GM21619 (cell line): ENCODE measurements around the gene VPS35L.

Experiments
- ATAC-seq: cut with Tn5 transposase; IDR thresholded peaks from one replicate; pipeline ENCODE4 v1.9.1; 2021; ENCODE audit not compliant: unreplicated experiment

The VPS35L gene

GRCh38 chr16:19589106-19589505 is 33.6 kb downstream of the VPS35L start:
- ATAC-seq: no peak

GRCh38 chr16:19589771-19590302 is 34.3 kb downstream of the VPS35L start:
- ATAC-seq: no peak

DNA sequence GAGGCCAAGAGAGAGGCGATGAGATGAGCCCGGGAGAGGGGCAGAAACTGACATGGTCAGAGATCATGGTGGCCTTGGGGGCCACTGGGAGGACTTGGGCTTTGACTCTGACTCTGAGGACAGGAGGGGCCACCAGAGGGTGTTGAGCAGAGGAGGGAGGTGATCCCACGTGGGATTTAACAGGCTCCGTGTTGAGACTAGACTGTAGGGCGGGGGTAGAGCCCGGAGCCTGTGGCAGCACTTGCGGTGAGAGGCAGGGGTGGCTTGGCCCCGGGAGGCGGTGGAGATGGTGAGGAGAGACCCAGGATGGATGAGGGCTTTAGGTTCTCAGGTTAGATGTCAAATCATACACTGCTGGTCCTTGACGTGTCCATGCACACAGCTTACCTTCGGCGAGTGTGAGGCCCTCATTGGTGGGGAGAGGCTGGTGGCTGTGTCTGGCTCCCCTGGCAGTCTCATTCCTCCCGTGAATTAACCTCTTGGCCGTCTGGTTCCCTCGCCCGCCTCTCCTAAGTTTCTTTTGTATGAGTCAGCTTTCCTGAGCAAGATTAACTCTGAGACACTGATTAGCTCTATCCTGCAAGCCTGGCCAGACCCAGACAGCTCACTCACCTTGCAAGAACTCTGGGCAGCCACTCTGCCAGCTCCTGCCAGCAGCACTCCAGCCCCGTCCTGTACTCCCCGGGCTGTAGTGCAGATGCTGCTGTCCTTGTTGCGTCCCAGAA is 39.7 kb downstream of the VPS35L start:
- ATAC-seq: no peak

- no peak for ATAC-seq
Measured at GRCh38 chr16:19598805-19599510, 43.5 kb downstream of the VPS35L start.

DNA sequence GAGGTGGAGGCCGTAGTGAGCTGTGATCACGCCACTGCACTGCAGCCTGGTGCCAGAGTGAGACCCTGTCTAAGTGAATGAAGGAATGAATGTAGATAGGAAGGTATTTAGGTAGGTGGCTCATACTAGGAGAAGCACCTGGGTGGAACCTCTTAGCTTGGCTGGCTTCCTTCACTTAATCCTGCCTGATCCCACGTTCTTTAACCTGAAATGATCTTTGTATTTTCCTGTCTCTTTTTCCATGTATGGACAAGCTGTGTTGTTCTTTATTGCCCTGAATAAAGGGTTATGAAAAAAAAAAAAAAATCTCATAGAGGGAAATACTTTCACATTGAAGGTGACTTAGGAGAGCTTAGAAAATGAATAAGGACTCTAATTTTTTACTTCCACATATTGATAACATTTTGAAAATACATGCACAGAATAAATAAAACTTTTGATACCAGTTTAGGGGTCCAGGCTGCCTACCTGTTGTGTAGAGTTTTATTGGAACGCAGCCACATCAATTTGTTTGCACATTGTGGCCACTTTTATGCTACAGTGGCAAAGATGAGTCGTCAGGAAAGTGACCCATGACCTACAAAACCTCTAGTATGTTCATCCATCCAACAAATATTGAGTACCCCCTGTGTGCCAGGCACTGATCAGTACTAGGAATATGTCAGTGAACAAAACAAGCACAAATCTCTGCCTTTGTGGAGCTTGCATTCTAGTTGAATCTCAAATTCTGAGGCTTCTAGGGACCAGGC is 44.6 kb downstream of the VPS35L start:
- no peak for ATAC-seq

DNA sequence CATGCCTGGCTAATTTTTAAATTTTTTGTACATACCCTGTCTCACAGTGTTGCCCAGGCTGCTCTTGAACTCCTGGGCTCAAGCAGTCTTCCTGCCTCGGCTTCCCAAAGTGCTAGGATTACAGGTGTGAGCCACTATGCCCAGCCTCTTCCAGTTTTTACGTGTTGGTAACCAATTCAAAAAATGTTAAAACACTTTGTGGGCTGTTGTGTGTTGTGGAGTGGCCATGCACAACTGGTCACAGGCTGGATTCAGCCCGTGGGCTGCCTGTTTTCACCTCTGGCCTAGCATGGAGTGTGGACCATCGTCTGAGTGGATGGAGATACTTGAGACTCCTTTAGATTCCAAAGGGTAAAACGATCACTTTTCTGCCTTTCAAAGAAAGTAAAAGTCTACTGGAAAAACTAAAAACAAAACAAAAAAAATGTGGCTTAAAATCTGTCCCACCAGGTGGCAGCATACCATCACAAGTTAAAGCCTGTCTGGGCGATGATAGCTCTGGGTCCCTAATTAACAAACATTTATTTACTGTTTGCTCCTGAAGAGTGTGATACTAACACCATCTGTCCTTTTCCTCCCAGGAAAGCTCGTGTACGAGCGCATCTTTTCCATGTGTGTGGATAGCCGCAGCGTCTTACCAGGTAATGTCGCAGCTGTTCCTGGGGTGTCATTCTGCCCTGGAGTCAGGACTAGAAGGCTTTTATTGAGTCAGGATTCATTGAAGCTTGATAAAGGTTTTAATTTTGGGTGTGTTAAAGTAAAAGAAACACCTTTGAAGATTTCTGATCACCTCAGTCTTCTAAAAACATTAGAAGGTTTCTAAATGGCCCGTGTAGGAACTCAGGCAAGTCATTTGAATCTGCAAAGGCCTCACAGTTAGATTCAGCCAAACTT is 45.8 kb downstream of the VPS35L start:
- no peak for ATAC-seq

GRCh38 chr16:19604911-19605310 is 49.4 kb downstream of the VPS35L start:
- ATAC-seq: no peak

DNA sequence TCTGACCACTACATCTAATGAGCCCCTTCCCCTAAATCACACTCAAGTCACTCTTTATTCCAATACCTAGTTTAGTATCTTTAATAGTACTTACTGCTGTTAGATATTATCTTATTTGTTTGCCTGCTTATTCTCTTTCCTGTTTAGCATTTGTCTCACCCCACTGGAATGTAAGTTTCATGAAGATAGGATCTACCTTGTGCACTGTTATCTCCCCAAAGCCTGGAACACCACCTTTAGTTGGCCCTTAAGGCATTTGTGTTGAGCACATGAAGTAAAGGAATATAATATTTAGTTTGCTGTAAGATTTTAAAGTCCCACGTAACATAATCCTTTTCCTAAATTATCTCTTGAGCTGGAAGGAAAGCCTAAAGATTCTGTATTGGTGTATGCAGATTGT is 50.2 kb downstream of the VPS35L start:
- no peak for ATAC-seq

- ATAC-seq: no peak
Measured at GRCh38 chr16:19607616-19608280, 52.2 kb downstream of the VPS35L start.

DNA sequence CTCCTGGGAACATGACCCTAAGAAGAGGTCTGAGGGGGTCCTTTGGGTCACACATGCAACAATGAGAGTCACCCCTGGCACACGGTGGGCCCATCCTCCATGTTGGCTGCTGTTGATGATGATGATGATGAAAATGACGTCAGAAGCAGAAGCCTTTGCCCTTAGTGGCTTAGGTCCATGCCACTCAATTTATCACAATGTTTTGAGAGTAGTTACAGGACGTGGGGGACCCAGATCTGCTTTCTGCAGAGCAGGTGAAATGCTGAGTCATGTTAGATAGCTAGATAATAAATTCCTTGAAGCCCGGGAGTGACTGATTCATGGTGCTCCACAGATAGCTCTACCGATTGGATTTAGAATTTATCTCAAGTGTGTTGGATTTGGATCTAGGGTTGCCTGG is 53.9 kb downstream of the VPS35L start:
- ATAC-seq: no peak

GRCh38 chr16:19610200-19610599 is 54.7 kb downstream of the VPS35L start:
- no peak for ATAC-seq

DNA sequence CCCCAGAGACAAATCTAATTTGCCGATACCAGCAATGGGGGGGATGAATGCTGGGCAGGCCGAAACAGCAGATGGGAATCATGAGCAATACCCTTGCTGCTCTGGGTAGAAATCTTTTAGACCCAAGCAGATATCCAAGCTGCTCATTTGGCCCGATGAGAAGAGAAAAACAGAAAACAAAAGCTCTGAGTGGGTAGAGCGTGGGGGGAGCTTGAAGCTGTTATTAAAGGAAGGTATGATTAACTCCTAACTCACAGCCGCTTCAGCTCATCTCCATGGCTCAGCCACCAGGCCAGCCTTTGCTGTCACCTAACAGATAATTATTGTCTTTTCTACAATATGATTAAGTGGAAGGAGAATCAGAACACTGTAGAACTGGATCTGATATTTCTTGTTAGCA is 58.3 kb downstream of the VPS35L start:
- no peak for ATAC-seq

- no peak for ATAC-seq
Measured at GRCh38 chr16:19616241-19616640, 60.7 kb downstream of the VPS35L start.

DNA sequence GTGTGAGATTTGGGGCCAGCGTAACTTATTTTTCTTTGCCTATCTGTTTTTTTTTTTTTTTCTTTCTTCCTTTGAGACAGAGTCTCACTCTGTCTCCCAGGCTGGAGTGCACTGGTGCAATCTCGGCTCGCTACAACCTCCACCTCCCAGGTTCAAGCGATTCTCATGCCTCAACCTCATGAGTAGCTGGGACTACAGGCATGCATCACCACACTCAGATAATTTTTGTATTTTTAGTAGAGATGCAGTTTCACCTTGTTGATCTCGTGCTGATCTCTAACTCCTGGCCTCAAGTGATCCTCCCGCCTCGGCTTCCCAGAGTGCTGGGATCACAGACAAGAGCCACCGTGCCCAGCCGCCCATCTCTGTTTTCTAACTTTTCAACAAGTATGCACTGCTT is 63.4 kb downstream of the VPS35L start:
- ATAC-seq: no peak

DNA sequence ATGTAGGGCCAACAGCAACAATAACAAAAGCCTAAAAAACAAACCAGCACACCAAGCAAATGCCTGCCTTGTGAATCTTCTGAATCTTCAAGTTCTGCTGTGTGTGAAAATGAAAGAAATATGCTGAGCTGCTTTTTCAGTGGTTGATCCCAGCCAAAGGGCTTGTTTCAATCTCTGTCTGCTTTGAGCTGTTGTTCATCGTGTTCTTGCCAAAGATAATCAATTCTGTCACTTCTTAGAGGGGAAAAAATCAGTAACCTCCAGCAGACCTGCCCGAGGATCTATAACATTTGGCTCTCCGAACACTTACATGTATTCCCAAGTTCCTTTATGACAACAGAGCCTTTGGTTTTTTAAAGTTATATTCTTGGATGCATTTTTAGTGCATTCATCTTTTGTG is 65.9 kb downstream of the VPS35L start:
- ATAC-seq: no peak

- no peak for ATAC-seq
Measured at GRCh38 chr16:19625039-19625438, 69.5 kb downstream of the VPS35L start.

DNA sequence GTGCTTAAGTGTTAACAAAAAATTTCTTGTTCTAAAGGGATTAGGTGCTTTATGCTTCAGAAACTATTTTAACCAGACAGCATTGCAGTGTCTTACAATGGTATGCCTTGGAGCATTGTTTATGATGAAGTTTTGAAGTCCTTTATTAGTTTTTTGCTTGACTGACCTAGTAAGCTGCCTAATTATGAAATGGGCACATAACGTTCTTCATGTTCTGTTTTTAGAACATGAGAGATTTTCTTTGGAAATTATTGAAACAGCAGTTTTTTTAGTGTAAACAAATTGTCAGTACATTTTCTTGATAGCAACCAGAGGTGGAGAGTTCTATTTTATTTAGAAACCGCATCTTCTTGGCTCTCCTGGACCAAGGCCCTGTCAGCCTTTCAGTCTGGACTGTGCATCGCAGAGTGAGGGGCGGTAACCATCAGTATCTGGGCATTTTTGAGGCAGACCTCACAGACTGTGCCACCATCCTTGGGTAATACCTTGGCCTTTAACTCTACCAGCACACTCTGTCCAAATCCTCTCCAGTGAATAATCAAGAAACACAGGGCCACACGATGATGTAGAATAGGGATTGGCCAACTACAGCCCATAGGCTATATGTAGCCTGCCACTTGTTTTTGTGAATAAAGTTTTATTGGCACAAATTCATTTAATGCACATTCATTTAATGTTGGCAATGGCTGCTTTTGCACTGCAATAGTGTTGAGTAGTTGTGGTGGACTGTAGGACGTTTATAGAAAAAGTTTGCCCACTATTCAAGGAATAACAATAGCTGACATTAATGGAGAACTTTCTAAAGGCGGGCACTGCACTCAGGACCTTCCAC is 81.1 kb downstream of the VPS35L start:
- ATAC-seq: no peak

DNA sequence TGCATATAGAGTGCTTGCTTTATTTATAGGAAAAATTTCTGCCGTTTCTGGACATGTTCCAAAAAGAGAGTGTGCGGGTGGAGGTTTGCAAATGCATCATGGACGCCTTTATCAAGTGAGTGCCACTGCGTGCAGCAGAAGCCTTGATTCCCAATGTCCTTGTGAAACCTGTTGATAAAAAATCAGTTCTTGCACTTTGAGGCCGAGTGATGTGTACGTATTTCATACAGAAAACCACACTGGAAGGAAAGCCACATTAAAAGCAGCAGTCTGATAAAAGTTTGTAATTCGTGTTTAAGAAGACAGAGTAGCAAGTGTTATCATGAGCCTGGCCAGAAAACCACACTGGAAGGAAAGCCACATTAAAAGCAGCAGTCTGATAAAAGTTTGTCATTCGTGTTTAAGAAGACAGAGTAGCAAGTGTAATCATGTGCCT is 84.5 kb downstream of the VPS35L start:
- ATAC-seq: no peak

GRCh38 chr16:19642501-19642900 is 87.0 kb downstream of the VPS35L start:
- no peak for ATAC-seq
